ENCODE measurements around the gene CNTNAP5.

Gene CNTNAP5

DNA sequence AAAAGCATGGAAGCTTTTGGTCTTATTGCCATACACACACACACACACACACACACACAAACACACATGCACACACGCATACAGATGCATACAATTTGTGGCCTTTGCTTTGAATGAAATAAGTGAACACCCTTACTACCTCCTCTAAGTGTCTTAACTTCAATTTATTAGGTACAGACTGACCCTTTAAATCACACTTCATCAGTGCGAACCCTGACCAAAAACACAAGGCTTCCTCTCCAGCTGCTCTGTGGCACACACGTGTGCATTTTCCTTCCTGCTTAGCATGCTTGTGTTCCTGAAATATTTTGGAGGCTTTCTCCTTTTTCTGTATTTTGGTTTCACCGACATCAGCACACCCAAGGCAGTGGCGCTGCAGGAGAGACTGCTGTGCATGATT is 96.0 kb downstream of the CNTNAP5 start:
- no peaks in the 10 kb centered on the region for H3K4me1 ChIP-seq (ENCODE audit: insufficient read depth, insufficient read length)
- no peaks in the 10 kb centered on the region for H3K36me3 ChIP-seq (ENCODE audit: insufficient read depth, insufficient read length, low read length)
- no peaks in the 10 kb centered on the region for H3K27me3 ChIP-seq (ENCODE audit: insufficient read depth, insufficient read length)
- no peak overlapping the region for H3K9ac ChIP-seq (ENCODE audit: insufficient read length, low read depth)
- H3K4me3 ChIP-seq (ENCODE audit: insufficient read length, low read depth) = no peak overlapping the region
- no peak for DNase-seq (ENCODE audit: low read depth, low spot score)
- peaks cover 10% of the 10 kb centered on the region; the same call in 1 of the 2 replicates for H3K9me3 ChIP-seq (ENCODE audit: insufficient read depth, low read length)
- no peak for TF ChIP-seq YY1 (IDR thresholded peaks at IDR 0.05; ENCODE audit: insufficient read depth, insufficient read length)

DNA sequence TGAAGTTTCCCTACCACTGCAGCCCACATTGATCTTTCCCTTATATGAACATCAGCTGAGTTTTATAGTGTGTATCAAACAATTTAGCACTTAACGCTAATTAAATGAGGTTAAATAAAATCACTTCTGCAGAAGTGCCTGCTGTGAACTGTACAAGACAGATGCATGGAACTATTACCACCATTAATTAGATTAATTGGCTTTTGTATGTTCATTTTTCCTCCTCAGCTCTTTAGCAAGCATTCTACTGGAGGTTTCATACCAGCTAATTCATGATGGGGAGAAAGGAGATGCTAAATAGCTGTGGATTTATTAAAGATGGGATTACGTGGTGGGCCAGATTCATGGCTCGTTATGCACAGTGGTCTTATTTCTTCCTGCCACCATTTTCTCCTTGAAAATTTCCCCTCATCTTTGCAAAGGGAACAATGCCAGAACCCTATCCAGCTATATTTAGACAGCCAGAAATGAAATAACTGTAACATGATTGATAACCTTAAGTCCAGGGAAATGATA is 96.7 kb downstream of the CNTNAP5 start:
- TF ChIP-seq YY1 (IDR thresholded peaks at IDR 0.05; ENCODE audit: insufficient read depth, insufficient read length) = no peak
- TF ChIP-seq ZNF274 (IDR thresholded peaks at IDR 0.05; ENCODE audit: low read depth, low read length) = no peak
- no peak for DNase-seq (ENCODE audit: low read depth, low spot score)
- Histone ChIP-seq H3K4me1 (ENCODE audit: insufficient read depth, insufficient read length) (no peaks in the 10 kb centered on the region), H3K9ac (ENCODE audit: insufficient read length, low read depth) (no peak overlapping the region), H3K36me3 (ENCODE audit: insufficient read depth, insufficient read length, low read length) (no peaks in the 10 kb centered on the region), H3K4me3 (ENCODE audit: insufficient read length, low read depth) (no peak overlapping the region), H3K9me3 (ENCODE audit: insufficient read depth, low read length) (peaks cover 10% of the 10 kb centered on the region; the same call in 1 of the 2 replicates), H3K27me3 (ENCODE audit: insufficient read depth, insufficient read length) (no peaks in the 10 kb centered on the region)

DNA sequence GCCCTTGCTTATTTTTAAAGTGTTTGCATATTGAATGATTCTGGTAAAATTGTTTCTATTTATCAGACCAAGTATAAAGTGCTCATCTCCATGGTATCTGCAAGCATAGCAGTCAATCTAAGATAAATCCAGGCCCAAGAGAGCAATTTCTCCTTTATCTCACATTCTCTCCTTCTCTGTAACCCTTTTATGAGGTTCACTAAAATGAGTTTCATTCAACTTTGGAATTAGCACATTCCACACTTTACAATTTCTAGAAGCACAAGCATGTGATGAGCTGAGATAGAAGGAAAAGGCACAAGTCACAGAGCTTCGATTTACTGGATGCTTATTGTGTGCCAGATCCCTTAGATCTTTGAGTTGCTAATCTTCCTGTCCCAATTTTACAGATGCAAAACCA is 97.3 kb downstream of the CNTNAP5 start:
- Histone ChIP-seq H3K9me3 (ENCODE audit: insufficient read depth, low read length) (peaks cover 10% of the 10 kb centered on the region; the same call in 1 of the 2 replicates), H3K27me3 (ENCODE audit: insufficient read depth, insufficient read length) (no peaks in the 10 kb centered on the region), H3K4me3 (ENCODE audit: insufficient read length, low read depth) (no peak overlapping the region), H3K9ac (ENCODE audit: insufficient read length, low read depth) (no peak overlapping the region), H3K4me1 (ENCODE audit: insufficient read depth, insufficient read length) (no peaks in the 10 kb centered on the region), H3K36me3 (ENCODE audit: insufficient read depth, insufficient read length, low read length) (no peaks in the 10 kb centered on the region)
- TF ChIP-seq SUZ12 (IDR thresholded peaks at IDR 0.05; ENCODE audit: extremely low read depth, insufficient read depth, insufficient read length) = no peak
- TF ChIP-seq YY1 (IDR thresholded peaks at IDR 0.05; ENCODE audit: insufficient read depth, insufficient read length) = no peak
- TF ChIP-seq ZNF274 (IDR thresholded peaks at IDR 0.05; ENCODE audit: low read depth, low read length) = no peak
- no peak for DNase-seq (ENCODE audit: low read depth, low spot score)

DNA sequence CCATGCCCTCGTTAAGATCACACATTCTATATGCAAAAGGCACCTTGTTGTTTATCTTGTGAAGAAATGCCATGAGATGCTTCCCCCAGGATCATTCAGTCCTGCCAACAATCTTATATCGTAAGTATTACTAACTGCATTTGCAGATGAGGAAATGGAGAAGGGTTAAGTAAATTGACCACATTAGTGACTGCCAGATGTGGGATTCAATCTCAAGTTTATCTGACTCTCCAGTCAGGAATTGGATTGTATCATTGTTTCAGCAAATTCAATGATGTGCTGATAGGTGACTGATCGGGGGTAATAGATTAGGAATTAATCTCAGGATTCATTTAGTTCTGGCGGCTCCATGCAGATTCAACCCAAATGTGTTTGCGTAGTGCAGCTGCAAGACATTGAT is 106.2 kb downstream of the CNTNAP5 start:
- Histone ChIP-seq H3K4me1 (ENCODE audit: insufficient read depth, insufficient read length) (no peaks in the 10 kb centered on the region), H3K36me3 (ENCODE audit: insufficient read depth, insufficient read length, low read length) (no peaks in the 10 kb centered on the region), H3K9ac (ENCODE audit: insufficient read length, low read depth) (no peak overlapping the region), H3K27me3 (ENCODE audit: insufficient read depth, insufficient read length) (no peaks in the 10 kb centered on the region), H3K9me3 (ENCODE audit: insufficient read depth, low read length) (no peaks in the 10 kb centered on the region), H3K4me3 (ENCODE audit: insufficient read length, low read depth) (no peak overlapping the region)
- no peak for DNase-seq (ENCODE audit: low read depth, low spot score)
- TF ChIP-seq YY1 (IDR thresholded peaks at IDR 0.05; ENCODE audit: insufficient read depth, insufficient read length) = no peak
- no peak for TF ChIP-seq ZNF274 (IDR thresholded peaks at IDR 0.05; ENCODE audit: low read depth, low read length)
- no peak for TF ChIP-seq SUZ12 (IDR thresholded peaks at IDR 0.05; ENCODE audit: extremely low read depth, insufficient read depth, insufficient read length)

DNA sequence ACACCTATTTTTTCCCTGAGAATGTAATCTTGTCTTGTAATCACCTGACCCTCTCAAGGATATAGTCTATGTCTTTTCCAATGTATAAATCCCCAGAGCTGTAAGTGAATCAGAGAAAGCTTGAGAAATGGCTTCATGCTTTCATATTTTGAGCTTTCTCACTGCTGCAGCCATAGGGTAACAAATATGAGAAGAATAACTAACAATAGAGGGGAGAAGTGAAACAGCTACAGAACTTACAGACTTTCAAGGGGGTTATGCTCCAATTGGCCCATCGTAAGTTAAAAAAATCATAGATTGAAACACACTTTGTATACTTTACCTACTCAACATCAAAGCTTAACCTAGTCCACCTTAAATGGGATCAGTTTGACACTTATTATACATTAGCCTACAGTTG is 111.0 kb downstream of the CNTNAP5 start:
- peaks cover 14% of the 10 kb centered on the region; the same call in 1 of the 2 replicates for H3K9me3 ChIP-seq (ENCODE audit: insufficient read depth, low read length)
- H3K9ac ChIP-seq (ENCODE audit: insufficient read length, low read depth) = no peak overlapping the region
- no peaks in the 10 kb centered on the region for H3K36me3 ChIP-seq (ENCODE audit: insufficient read depth, insufficient read length, low read length)
- DNase-seq (ENCODE audit: low read depth, low spot score) = no peak
- no peak for TF ChIP-seq YY1 (IDR thresholded peaks at IDR 0.05; ENCODE audit: insufficient read depth, insufficient read length)
- TF ChIP-seq ZNF274 (IDR thresholded peaks at IDR 0.05; ENCODE audit: low read depth, low read length) = no peak
- no peak for TF ChIP-seq SUZ12 (IDR thresholded peaks at IDR 0.05; ENCODE audit: extremely low read depth, insufficient read depth, insufficient read length)
- H3K4me3 ChIP-seq (ENCODE audit: insufficient read length, low read depth) = no peak overlapping the region
- no peaks in the 10 kb centered on the region for H3K27me3 ChIP-seq (ENCODE audit: insufficient read depth, insufficient read length)
- no peaks in the 10 kb centered on the region for H3K4me1 ChIP-seq (ENCODE audit: insufficient read depth, insufficient read length)

DNA sequence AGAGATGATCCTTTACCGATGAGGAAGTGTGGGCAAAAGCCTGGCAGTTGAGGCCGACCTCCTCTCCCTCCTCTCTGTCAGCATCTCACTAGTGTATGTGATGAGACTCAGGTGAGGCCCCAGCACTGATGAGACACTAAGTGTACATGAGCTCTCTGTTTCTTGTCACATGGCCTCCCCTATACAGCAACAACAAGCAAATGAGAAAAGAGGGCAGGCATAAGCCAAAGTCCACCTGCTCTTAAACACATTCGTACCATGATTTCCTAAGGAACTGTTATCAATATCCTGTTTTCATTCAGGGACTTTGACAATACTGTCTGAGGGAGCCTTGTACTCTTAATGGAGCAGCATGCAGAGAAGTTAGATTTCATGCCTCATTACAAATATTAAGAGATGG is 113.0 kb downstream of the CNTNAP5 start:
- no peaks in the 10 kb centered on the region for H3K27me3 ChIP-seq (ENCODE audit: insufficient read depth, insufficient read length)
- no peak overlapping the region for H3K9ac ChIP-seq (ENCODE audit: insufficient read length, low read depth)
- H3K4me3 ChIP-seq (ENCODE audit: insufficient read length, low read depth) = no peak overlapping the region
- DNase-seq (ENCODE audit: low read depth, low spot score) = no peak
- peaks cover 14% of the 10 kb centered on the region; the same call in 1 of the 2 replicates for H3K9me3 ChIP-seq (ENCODE audit: insufficient read depth, low read length)
- no peaks in the 10 kb centered on the region for H3K4me1 ChIP-seq (ENCODE audit: insufficient read depth, insufficient read length)
- TF ChIP-seq SUZ12 (IDR thresholded peaks at IDR 0.05; ENCODE audit: extremely low read depth, insufficient read depth, insufficient read length) = no peak
- no peak for TF ChIP-seq ZNF274 (IDR thresholded peaks at IDR 0.05; ENCODE audit: low read depth, low read length)
- no peak for TF ChIP-seq YY1 (IDR thresholded peaks at IDR 0.05; ENCODE audit: insufficient read depth, insufficient read length)
- H3K36me3 ChIP-seq (ENCODE audit: insufficient read depth, insufficient read length, low read length) = no peaks in the 10 kb centered on the region

DNA sequence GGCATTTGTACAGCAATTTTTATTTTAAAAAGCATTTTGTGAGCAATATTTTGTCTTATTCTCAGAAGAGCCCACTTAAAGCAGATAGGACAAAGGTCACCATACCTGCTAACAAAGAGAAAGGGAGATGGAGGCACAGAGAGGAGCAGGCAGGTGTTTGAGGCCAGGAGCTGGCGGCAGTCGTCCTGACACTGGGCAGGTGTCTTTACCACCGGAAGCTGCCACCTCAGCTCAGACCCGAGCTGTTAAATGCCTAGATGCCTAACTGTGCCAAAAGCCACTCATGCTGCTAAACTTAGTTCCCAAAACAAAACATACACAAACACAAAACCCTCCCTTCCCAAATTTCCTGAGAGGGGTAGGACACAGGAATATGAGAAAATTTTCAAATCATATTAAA is 120.9 kb downstream of the CNTNAP5 start:
- DNase-seq (ENCODE audit: low read depth, low spot score) = no peak
- H3K27me3 ChIP-seq (ENCODE audit: insufficient read depth, insufficient read length) = no peaks in the 10 kb centered on the region
- no peak overlapping the region for H3K4me3 ChIP-seq (ENCODE audit: insufficient read length, low read depth)
- TF ChIP-seq ZNF274 (IDR thresholded peaks at IDR 0.05; ENCODE audit: low read depth, low read length) (no peak), SUZ12 (IDR thresholded peaks at IDR 0.05; ENCODE audit: extremely low read depth, insufficient read depth, insufficient read length) (no peak), YY1 (IDR thresholded peaks at IDR 0.05; ENCODE audit: insufficient read depth, insufficient read length) (no peak)
- no peaks in the 10 kb centered on the region for H3K36me3 ChIP-seq (ENCODE audit: insufficient read depth, insufficient read length, low read length)
- H3K9me3 ChIP-seq (ENCODE audit: insufficient read depth, low read length) = no peaks in the 10 kb centered on the region
- no peak overlapping the region for H3K9ac ChIP-seq (ENCODE audit: insufficient read length, low read depth)
- H3K4me1 ChIP-seq (ENCODE audit: insufficient read depth, insufficient read length) = no peaks in the 10 kb centered on the region

DNA sequence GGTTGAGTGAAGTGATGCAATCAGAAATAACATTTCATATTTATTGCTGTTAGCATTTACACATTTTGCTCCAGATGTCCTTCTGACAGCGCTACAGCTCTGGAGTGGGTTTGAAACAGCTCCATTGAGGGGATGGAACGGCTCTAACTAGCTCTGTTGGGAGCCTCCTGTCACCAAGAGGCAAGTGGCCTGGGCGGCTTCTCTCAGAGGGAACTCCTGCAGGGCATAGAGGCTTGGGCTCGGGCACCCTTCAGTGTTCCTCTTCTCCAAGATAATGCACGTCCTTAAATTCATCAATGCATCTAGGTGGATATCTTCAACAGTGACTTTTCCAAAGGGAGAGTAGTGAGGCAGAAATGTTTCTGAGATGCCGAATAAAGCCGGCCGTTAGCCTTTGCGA is 122.5 kb downstream of the CNTNAP5 start:
- H3K36me3 ChIP-seq (ENCODE audit: insufficient read depth, insufficient read length, low read length) = no peaks in the 10 kb centered on the region
- no peak overlapping the region for H3K9ac ChIP-seq (ENCODE audit: insufficient read length, low read depth)
- no peaks in the 10 kb centered on the region for H3K27me3 ChIP-seq (ENCODE audit: insufficient read depth, insufficient read length)
- no peak overlapping the region for H3K4me3 ChIP-seq (ENCODE audit: insufficient read length, low read depth)
- no peak for TF ChIP-seq SUZ12 (IDR thresholded peaks at IDR 0.05; ENCODE audit: extremely low read depth, insufficient read depth, insufficient read length)
- TF ChIP-seq ZNF274 (IDR thresholded peaks at IDR 0.05; ENCODE audit: low read depth, low read length) = no peak
- TF ChIP-seq YY1 (IDR thresholded peaks at IDR 0.05; ENCODE audit: insufficient read depth, insufficient read length) = no peak
- H3K4me1 ChIP-seq (ENCODE audit: insufficient read depth, insufficient read length) = no peaks in the 10 kb centered on the region
- DNase-seq (ENCODE audit: low read depth, low spot score) = no peak
- no peaks in the 10 kb centered on the region for H3K9me3 ChIP-seq (ENCODE audit: insufficient read depth, low read length)
